Stimulated activated CD4-positive, alpha-beta T cell treated with anti-CD3 and anti-CD28 coated beads, Interleukin-12 subunit alpha, Interleukin-12 subunit beta, amount 100 ng/mL, for 4 hours (primary cell): ENCODE measurements around the gene RBMS3.
"Not testable (repeated sequence)": the region's sequence is repeated elsewhere in the genome, so short reads cannot be mapped to it uniquely, and the experiment has no call there.

Experiments used
- DNase-seq: peaks from one replicate; pipeline ENCODE4 v3.0.0-alpha.2; 2020

Gene RBMS3

DNA sequence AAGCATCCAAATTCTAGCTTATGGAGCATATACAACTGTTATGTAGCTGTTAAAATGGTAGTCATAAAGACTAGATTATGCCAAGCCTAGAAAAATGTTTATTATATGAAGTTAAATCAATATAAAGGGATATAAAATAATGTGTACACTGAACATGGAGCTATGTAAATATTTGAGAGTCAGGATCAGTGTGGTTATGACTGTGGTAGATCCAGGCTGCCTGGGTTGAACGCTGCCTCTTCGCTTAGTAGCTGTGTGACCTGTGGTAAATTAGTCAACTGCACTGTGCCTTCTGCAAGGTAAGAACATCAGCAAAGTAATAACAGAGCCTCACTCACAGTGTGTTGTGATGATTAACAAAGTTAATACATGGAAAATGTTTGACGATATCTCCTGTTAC lies 212.2 kb downstream of the RBMS3 start:
- no peak for DNase-seq

DNA sequence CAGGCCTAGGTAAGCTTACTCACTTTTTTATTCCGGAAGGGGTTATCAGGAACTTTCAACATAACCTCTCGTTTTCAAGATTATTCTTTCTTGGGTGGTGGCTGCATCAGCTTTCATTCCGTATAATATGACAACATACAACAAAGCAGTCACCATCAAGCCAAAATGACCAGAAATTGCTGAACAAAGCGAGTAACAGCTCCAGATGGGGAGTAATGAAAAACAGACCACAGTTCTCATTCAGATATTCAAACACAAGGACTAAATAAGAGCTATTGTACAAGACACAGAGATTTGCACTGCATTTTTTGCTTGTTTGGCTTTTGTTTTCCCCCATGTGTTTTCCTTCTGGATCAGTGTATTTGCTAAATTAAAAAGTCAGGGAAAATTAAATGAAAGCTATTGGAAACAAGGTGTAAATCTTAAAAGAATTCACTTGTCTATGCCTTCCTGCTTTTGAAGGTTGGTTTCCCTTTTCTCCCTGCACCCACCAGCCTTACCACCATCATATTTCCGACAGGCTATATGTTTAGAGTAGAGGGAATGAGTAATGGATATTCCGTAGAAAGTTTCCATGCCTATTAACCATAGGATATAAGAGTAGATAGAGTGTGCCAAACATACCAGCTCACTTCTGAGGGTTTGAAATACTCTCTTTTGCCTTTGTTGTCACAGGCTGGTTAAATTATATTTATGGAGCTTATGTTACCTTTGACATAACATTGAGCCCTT lies 213.6 kb downstream of the RBMS3 start:
- DNase-seq: no peak

DNA sequence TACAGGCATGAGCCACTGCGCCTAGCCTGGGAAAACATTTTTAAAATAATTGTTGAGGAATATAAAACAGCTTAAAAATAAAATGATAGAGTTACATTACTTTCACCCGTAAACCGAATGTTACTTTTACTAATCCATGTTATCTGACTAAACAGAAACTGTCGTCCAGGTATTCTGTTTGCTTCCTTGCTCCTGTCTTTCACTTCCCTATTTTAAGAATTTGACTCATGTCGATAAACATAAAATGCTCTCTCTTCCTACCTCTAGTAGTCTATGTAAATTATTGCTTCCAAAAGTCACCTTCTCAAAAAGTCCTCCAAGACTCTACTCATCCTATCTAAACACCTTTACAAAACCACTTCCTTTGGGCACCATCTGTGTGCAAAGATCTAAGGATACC lies 216.4 kb downstream of the RBMS3 start:
- no peak for DNase-seq

DNA sequence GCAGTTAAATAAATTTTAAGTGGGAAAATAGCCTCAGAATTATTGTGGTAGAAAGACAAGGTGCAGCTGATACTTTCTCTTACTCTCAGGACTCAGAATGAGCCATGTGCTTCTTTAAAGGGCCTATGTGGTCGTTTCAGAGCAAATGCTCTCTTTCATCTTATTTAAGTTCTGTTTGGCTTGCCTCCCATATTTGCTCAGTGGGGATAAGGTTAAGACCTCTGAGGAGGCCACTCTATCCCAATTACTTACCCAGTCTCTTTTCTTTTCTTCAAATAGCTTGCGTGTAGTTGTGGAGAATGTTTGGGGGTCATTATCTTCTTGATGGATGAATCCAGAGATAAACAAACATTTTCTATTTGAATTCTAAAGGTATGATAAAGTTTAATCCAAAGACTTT lies 221.9 kb downstream of the RBMS3 start:
- DNase-seq: no peak

DNA sequence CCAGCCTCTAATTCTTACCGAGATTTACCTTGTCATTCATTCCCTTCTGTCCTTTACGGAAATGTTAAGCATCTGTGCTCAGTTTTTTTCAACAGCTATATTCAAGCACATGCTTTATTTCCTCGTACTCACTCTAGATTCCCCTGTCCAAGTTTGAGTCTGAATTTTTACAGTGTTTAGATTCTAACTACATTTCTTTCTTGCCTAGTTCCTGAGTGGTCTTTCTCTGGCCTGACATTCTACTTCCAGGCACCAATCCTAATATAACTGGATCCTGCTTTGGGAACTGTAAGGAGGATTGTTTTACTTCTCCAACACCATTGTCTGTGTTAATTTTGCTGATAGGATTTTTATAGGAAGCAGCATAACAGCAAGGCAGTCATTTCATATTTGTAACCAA lies 222.4 kb downstream of the RBMS3 start:
- DNase-seq: no peak

DNA sequence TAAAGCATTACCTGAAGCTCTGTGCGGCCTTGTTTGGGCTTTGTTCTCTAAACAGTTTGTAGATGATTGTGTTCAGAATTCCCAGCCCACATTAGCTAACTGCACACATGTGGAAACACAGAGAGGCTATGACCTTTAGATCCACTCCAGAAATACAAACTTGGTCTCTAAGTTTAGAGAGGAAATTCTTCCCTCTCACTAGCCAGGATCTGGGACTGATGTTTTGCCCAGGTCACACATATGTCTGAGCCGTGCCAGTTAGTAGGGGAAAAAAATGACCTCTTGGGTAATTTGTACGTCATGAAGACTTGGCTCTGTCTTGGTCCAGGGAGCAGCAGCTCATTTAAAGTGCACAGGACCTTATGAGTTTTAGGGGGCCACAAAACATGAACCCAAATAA lies 223.1 kb downstream of the RBMS3 start:
- DNase-seq: no peak

DNA sequence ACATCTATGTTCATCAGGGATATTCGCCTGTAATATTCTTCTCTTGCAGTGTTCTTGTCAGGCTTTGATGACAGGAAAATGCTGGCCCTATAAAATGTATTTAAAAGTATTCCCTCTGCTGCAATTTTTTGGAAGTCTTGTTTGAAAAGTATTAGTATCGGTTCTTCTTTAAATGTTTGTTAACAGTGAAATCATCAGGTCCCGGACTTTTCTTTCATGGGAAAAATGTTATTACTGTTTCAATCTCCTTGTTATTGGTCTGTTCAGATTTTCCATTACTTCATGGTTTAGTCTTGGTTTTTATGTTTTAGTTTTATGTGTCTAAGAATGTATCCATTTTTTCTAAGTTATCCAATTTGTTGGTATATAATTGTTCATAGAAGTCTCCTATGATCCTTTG lies 225.6 kb downstream of the RBMS3 start:
- no peak for DNase-seq

DNA sequence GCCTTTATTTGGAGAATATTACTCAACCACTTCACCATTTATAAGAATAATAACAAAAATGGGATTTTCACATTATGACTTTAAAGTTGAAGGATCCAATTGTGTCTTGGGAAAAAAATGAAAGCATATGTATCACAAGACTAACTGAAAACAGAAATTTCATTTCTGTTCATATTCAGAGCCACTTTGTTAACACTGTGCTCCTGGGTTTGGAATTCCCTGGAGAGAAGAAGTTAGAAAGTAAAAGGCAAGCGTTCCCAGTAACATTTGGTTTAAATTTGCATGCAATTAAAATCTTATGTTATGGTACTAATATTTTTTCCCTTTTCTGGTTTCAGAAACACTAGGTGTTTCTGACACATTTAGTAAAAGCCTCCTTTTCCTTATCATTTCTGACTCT lies 230.8 kb downstream of the RBMS3 start:
- DNase-seq: no peak

DNA sequence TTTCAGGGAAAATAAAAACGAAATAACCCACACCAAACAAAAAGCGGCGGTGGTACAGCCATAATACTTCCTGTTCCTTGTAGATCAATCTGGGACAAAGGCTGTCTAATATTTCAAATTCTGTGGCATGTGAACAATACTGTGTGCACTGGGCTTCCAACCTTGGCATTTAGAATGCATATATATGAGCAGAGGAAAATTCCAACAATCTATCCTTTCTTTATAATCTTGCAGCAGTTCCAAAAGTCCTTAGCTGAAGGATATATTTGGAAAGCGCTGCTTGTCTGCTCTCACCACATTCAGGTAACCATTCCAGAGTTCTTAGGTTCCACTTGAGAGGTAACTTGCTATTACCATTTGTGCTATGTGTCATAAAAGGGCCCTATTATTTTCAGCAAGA lies 231.8 kb downstream of the RBMS3 start:
- DNase-seq: no peak

DNA sequence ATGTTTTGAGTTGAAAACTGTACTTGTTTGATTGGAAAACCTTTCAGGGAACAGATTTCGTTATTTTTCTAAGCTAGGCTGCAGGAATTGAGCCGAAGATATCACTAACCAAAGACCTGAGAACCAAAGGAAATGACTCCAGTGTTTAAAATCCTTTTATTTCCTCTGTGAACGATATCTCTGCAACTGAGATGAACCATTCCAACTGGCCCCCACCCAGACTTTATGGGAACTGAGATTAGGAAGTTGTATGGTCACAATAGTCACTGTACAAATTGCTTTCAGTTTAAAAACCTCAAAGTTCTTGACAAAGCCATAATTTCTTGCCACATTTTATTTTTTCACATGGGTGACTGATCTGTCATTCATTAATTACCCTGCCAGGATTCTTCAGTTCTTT lies 232.4 kb downstream of the RBMS3 start:
- DNase-seq: no peak

DNA sequence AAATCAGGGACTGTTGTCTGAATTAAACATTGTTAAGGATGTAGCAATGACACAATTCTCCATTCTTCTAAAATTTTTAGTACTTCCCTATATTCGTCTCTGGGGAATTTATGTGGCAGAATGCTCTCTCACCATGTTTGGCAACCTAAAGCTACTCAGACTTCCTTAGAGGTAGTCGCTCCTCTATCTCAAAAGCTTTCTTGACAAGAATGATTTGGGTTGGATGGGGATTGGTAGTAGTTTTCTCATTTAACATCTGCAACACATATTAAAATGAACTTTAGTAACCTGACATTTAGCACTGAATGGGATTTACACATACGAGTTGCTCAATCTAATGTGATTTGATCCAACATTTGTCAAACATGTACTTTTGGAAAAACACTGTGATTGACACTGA lies 233.3 kb downstream of the RBMS3 start:
- no peak for DNase-seq

DNA sequence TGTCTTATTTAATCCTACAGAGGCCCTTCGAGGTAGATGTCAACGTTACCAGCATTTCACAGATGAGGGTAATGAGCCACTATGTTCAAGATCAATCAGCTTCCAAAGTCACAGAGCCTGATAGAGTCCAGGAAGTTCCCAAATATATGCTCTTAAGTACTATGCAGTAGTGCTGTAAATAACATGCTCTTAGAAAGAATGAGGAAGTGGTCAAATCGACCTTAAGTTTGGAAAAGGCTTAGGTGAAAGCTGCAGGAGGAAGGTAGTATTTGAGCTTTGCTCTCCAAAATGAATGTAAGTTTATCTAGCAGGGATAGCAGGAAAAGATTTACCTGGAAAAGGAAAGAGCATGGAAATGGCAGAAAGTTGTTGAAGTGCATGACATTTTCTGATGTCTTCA lies 234.0 kb downstream of the RBMS3 start:
- DNase-seq: no peak

DNA sequence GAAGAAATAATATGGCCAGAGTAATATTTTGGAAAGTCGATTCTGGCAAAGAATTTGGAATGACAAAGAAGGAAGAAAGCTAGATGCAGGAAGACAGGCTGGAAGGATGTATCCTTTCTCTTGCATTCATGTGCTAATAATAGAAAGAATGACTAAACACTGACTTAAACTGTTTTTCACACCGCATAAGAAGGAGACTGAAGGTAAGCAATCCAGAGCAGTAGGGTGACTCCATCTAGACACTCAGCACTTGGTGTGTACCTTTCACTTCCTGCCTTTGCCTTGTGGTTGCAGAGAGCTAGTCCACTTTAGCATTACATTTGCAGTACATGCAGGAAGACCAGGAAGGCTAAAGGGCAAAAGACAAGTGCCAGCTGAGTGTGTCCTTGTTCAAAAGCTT lies 234.6 kb downstream of the RBMS3 start:
- no peak for DNase-seq

DNA sequence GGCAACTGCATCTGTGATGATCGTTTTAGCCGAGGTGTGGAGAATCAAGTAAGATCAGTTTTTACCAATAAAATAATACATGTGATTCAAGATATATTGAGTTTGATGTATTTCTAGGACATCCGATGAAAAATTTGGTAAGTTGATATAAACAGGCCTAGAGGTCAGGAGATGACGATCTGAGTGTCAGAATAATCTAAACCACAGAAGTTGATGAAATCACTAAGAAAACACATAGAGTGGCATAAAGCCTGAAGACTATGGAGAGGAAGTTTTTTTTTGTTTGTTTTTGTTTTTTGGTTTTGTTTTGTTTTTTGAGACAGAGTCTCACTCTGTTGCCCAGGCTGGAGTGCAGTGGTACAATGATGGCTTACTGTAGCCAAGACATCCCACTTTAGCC lies 235.3 kb downstream of the RBMS3 start:
- no peak for DNase-seq

DNA sequence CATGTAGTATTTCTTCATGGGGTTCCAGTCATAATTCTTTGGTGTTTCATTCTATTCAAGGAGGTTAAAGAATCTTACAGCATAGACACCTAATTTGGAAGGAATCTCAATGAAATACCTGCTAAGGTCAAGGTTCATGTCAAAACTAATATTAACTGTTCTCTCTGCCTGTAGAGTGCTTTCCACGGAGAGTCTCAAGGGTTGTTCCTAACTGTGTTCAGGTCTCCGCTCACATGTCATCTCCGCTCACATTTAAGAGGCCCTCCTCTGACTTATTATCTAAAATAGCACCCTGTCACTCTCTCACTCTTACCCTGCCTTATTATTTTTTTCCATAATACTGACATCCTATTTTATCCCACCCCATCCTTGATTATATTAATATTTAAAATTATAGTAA lies 239.9 kb downstream of the RBMS3 start:
- no peak for DNase-seq

DNA sequence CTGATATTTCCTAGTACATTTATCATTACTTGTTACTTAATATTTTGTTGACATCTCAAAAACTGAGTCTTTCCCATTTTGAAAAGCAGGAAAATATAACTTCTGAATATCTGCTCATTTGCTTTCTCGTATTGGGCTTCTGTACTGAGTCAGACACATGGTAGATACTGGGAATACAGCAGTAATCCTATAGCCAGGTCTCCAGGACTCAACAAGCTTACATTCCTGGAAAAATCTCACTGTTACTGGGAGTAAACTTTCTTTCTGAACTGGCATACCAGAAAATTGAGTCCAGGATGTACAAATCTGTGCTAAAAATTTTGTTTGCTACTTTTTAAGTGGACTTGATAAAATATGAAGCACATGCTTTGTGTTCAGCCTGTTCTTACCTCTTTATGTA lies 240.4 kb downstream of the RBMS3 start:
- no peak for DNase-seq

DNA sequence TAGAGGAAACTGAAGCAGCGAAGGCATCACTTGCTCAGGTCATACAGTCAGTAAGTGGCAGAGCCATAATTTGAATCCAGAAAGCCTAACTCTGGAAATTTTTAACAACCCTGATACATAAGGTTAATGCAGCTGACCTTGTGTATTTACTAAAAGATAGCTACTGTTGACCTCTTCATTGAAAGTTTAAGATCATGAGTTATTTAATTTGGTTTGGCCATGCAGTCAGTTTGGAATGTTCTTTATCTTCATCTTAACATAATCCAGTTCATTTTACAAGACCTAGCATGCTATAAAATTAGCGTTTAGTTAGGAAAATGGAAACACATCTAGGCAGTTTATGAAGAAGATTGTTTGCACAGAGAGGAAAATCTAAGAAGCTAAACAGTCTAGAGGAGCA lies 240.9 kb downstream of the RBMS3 start:
- DNase-seq: no peak

DNA sequence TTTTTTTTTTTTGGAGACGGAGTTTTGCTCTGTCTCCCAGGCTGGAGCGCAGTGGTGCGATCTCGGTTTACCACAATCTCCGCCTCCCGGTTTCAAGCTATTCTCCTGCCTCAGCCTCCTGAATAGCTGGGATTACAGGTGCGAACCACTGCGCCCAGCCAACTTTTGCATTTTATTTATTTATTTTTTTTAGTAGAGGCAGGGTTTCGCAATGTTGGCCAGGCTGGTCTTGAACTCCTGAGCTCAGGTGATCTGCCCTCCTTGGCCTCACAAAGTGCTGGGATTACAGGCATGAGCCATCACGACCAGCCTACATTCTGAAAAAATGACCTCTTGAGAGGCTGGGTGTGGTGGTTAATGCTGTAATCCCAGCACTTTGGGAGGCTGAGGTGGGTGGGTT lies 243.6 kb downstream of the RBMS3 start:
- DNase-seq: not testable (repeated sequence)

DNA sequence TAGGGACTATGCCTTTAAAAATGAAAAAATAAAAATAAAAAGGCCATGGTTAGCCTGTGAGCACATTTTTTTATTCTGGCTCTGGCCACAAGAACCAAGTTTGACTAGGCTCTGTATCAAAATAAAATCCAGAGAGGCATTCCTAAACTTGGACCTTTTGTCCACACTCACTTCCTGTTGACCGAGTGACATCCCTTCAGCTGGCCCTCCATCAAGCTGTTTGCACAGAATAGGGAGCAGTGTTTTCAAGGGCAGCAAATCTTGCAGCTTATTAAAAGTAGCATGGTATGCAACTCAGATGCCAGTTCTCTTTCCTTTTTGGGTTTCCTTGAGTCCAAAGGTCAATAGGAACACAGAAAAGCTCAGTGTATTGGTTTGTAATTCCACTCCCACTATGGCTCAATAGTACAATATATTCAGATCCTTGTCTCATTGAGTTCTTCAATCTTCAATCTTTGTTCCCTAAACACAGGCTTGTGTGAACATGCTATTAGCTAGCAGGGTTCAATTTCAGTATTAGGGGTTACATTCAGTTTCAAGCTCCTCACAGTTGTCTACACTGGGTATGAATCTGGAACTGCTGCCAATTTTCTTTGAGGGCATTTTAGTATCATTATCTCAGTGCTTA lies 244.5 kb downstream of the RBMS3 start:
- no peak for DNase-seq

DNA sequence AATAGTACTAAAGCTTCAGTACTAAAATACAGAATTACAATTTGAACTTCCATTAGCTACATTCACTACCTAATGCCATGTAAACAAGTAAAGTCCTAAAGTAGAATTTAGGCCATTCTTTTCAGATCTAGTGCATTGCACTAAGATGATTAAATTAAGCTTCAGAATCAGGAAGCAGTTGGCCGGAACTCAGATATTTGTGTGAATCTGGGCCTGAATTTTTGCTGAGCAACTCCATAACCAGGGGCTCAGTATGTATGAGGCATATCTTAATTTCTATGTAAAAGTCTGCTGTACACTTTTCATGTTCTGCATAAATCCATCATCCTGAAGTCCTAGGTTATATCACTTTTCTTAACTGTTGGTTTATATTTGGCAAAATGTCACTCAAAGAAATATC lies 246.4 kb downstream of the RBMS3 start:
- DNase-seq: no peak

DNA sequence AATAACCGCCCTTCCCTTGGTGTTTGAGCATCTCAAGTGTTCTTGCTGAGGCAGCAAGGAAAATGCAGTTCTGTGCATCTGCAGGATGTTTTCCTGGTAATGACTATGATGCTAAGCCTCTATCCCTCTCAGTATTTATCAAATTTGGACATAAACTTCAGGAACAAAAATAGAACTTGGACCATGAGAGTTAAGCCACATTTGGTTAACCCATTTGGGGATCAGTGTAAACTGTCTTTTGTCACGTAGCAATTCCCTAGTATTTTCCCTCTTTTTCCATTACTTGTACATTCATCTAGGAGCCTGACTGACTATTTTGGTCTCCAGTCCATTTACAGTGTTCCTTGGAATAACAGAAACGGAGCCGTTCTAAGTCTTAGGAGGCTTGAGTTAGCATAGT lies 250.8 kb downstream of the RBMS3 start:
- DNase-seq: no peak

DNA sequence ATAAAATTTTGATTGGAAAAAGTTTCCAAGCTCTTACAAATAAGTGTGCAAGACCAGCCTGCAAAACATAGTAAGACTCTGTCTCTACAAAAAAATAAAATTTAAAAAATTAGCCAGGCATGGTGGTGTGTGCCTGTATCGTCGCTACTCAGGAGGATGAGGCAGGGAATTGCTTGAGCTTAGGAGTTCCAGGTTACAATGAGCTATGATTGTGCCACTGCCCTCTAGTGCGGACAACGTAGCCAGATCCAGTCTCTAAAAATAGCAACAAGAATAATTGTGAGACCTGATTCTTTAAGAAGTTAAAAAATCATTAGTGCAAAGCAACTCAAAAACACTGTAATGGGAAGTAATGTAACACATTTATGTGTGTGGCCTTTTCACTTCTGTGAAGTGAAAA lies 251.6 kb downstream of the RBMS3 start:
- DNase-seq: no peak

DNA sequence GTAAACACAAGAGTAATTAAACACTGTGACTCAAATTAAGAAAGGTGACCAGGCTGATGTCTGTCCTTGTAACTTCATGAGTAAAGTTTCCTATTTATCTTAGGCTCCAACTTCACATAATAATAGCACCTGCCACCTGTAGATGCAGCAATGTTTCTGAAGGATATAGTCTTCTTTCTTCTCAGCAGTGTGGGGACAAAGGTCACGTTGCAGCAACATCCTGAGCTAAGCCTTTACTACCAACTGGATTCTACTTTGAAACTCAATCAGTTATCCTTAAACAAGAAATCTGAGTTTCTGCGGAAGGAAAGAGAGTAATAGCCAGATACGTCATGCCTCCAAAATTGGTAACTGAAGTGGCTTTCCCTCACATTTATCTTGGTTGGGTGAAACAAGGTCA lies 253.1 kb downstream of the RBMS3 start:
- DNase-seq: no peak

DNA sequence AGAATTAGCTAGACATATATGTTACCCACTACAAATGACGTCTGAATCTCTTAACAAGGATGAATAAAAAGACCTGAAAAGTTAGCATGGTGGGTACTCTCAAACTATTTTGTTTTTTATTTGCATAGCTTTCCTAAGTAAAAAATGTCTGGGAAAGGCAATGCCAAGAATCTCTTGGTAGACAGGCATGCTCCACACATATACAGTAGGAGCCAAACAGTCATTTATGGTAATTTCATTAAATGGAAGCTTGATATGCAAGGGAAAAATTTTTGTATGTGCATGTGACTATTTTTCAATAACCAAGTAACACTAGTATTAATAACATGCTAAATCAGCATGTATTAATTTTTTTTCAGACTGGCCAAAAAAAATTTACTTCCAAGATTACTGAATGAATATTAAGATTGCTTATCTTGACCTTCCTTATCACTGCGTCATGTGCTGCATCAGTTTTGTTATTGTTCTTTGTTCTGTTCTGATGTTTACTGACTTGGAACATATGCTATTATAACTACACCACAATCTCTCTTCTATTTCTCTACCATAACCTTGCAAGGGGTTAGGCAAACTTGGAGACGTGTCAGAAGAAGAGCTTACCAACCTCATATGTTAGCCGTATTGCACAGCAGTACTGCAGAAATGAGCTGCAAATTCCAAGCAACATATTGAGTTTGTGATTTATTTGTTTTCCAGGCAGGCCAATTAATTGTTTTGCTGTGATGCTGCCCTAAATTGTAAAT lies 255.3 kb downstream of the RBMS3 start:
- no peak for DNase-seq
